HepG2 (cell line): ENCODE results near the gene IL17D. TPM values are rescaled to one million over a fixed set of nuclear protein-coding genes. Genes with fewer than 3 reads are reported as not detected.
A peak's percentile ranks its signal among the peaks of the same experiment; 100 is the strongest.

ENCODE experiments used
- CBX1 ChIP-seq: IDR thresholded peaks from one replicate; pipeline ENCODE4 v1.6.1; 2016; ENCODE audit warnings: antibody characterized with exemption, low read depth
- FOXC1 ChIP-seq: sonication (generic); formaldehyde crosslinking; IDR thresholded peaks from 2 replicates; pipeline ENCODE4 v1.8.0; 2022; ENCODE audit warnings: mild to moderate bottlenecking, missing genetic modification reagents, borderline replicate concordance
- HOXA5 ChIP-seq: sonication (generic); formaldehyde crosslinking; IDR thresholded peaks from 2 replicates; pipeline ENCODE4 v1.4.0; 2020; ENCODE audit warnings: missing genetic modification reagents
- MEF2D ChIP-seq: sonication (generic); formaldehyde crosslinking; IDR thresholded peaks from 2 replicates; pipeline ENCODE4 v1.5.1; 2020; ENCODE audit warnings: mild to moderate bottlenecking, missing genetic modification reagents
- SATB2 ChIP-seq: sonication (generic); formaldehyde crosslinking; IDR thresholded peaks from 2 replicates; pipeline ENCODE4 v1.5.0; 2020; ENCODE audit warnings: missing genetic modification reagents
- SMAD3 ChIP-seq: sonication (generic); formaldehyde crosslinking; IDR thresholded peaks from 2 replicates; pipeline ENCODE4 v1.4.0; 2020; ENCODE audit warnings: missing genetic modification reagents
- STAG1 ChIP-seq: sonication (generic); formaldehyde crosslinking; IDR thresholded peaks from 2 replicates; pipeline ENCODE4 v1.4.0; 2020; ENCODE audit warnings: missing genetic modification reagents
- ZBTB20 ChIP-seq: sonication (generic); formaldehyde crosslinking; IDR thresholded peaks from 2 replicates; pipeline ENCODE4 v1.8.1; 2023; ENCODE audit warnings: missing genetic modification reagents, low read depth, mild to moderate bottlenecking, borderline replicate concordance
- ZNF253 ChIP-seq: sonication (generic); formaldehyde crosslinking; IDR thresholded peaks from 2 replicates; pipeline ENCODE4 v1.8.0; 2022; ENCODE audit warnings: mild to moderate bottlenecking, missing genetic modification reagents, borderline replicate concordance
- ZNF264 ChIP-seq: sonication (generic); formaldehyde crosslinking; IDR thresholded peaks from 2 replicates; pipeline ENCODE4 v1.4.0; 2020; ENCODE audit warnings: missing genetic modification reagents
- ZNF331 ChIP-seq: sonication (generic); formaldehyde crosslinking; IDR thresholded peaks from 2 replicates; pipeline ENCODE4 v1.4.0; 2020; ENCODE audit warnings: missing genetic modification reagents
- ZNF510 ChIP-seq: sonication (generic); formaldehyde crosslinking; IDR thresholded peaks from 2 replicates; pipeline ENCODE4 v1.4.0; 2020; ENCODE audit warnings: low read depth, mild to moderate bottlenecking, missing genetic modification reagents
- polyA plus RNA-seq, 8 experiments: library from polyadenylated mRNA; depleted of rRNA in 3 of 8; stranded (reverse) in 7 of 8; unstranded in 1 of 8; fragments of >200 nt; fragmentation: Illumina TruSeq in 4 of 8; extraction: Trizol in 4 of 8; gene quantifications; 2 replicates each; pipeline versions ENCODE4 v1.2.1 to v1.2.3, GENCODE V29; 2011 to 2016; ENCODE audit warnings: low read depth in 4 of 8, missing spikeins in 1 of 8, mixed read lengths in 1 of 8; ENCODE audit not compliant: insufficient read depth in 1 of 8
- total RNA-seq, 5 experiments: library from RNA; depleted of rRNA; stranded (reverse); fragments of >200 nt; fragmentation: Illumina TruSeq; extraction: Trizol; gene quantifications; 2 replicates each; pipeline ENCODE4 v1.2.3, GENCODE V29; 2016; ENCODE audit warnings: low read depth in 1 of 5
- TF ChIP-seq, protein P1 (sequence below): sonication (generic); formaldehyde crosslinking; conservative IDR thresholded peaks from 2 replicates; pipeline ENCODE4 v1.8.0; 2022; ENCODE audit warnings: low read depth, missing genetic modification reagents
- TF ChIP-seq, protein P2 (sequence below): IDR thresholded peaks from 2 replicates; pipeline ENCODE4 v1.6.1; 2016; ENCODE audit warnings: low read depth, missing genetic modification reagents, missing compliant biosample characterization
- TF ChIP-seq, protein P3 (sequence below): sonication (generic); formaldehyde crosslinking; IDR thresholded peaks from 2 replicates; pipeline ENCODE4 v1.4.0; 2020; ENCODE audit warnings: missing genetic modification reagents
- TF ChIP-seq, protein P4 (sequence below): sonication (generic); formaldehyde crosslinking; IDR thresholded peaks from 2 replicates; pipeline ENCODE4 v1.5.1; 2020; ENCODE audit warnings: missing genetic modification reagents, mild to moderate bottlenecking, borderline replicate concordance
- TF ChIP-seq, protein P5 (sequence below): sonication (generic); formaldehyde crosslinking; IDR thresholded peaks from 2 replicates; pipeline ENCODE4 v1.9.0; 2022; ENCODE audit warnings: low read depth, missing genetic modification reagents

The IL17D gene
- total and polyA plus RNA-seq, 2 of the 13 experiments (the other 11 are each of a cell fraction or from before 2014, with no cell fraction given), result 1.1 to 2.2 TPM

DNA sequence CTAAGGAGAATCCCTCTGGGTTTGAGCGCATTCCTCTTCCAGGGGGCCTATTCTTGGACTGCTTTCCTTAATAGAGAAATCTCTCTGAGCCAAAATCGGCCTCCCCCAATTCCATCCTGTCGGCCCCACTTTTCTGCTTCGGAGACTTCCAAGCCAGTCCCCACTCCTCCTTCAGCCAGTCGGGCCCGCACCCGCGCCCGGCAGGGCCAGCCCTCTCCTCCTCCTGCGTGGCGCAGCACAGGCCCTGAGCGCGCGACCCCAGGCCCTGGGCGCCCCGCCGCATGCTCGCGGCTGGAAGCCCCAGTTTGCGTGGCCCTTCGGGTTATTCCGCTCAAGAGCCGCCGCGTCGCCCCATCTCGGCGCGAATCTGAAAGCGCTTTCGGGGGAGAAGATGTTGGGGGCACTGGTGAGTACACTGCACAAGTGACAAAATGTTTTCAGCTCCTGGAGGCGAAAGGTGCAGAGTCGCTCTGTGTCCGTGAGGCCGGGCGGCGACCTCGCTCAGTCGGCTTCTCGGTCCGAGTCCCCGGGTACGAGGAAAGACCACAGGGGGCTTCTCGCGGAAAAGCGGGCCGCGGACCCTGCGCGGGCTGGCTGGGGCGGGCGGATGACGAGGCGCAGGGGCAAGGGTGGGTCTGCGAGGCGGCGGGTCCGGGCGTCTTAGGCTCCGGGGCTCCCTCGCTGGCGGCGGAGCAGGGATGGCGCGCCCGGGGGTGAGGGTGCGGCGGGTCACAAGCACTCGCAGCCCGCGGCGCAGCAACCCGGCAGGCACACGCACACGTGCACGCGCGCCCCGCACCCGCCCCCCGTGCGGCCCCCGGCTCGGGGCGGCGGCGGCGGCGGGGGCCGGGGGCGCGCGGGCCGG lies at the start of gene IL17D (continued):
- TF ChIP-seq, protein P1, sequence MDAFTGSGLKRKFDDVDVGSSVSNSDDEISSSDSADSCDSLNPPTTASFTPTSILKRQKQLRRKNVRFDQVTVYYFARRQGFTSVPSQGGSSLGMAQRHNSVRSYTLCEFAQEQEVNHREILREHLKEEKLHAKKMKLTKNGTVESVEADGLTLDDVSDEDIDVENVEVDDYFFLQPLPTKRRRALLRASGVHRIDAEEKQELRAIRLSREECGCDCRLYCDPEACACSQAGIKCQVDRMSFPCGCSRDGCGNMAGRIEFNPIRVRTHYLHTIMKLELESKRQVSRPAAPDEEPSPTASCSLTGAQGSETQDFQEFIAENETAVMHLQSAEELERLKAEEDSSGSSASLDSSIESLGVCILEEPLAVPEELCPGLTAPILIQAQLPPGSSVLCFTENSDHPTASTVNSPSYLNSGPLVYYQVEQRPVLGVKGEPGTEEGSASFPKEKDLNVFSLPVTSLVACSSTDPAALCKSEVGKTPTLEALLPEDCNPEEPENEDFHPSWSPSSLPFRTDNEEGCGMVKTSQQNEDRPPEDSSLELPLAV (CRISPR knock-in tag), result no peak
- TF ChIP-seq SMAD3 (CRISPR knock-in tag) (no peak), ZBTB20 (CRISPR knock-in tag) (no peak), ZNF331 (no peak), SATB2 (CRISPR knock-in tag) (no peak), CBX1 (no peak), ZNF264 (CRISPR knock-in tag) (no peak), HOXA5 (no peak), MEF2D (no peak), ZNF510 (no peak), STAG1 (CRISPR knock-in tag) (no peak), FOXC1 (CRISPR knock-in tag) (no peak; the same call in 1 of the 2 replicates), ZNF253 (CRISPR knock-in tag) (no peak)
- TF ChIP-seq, protein P2, sequence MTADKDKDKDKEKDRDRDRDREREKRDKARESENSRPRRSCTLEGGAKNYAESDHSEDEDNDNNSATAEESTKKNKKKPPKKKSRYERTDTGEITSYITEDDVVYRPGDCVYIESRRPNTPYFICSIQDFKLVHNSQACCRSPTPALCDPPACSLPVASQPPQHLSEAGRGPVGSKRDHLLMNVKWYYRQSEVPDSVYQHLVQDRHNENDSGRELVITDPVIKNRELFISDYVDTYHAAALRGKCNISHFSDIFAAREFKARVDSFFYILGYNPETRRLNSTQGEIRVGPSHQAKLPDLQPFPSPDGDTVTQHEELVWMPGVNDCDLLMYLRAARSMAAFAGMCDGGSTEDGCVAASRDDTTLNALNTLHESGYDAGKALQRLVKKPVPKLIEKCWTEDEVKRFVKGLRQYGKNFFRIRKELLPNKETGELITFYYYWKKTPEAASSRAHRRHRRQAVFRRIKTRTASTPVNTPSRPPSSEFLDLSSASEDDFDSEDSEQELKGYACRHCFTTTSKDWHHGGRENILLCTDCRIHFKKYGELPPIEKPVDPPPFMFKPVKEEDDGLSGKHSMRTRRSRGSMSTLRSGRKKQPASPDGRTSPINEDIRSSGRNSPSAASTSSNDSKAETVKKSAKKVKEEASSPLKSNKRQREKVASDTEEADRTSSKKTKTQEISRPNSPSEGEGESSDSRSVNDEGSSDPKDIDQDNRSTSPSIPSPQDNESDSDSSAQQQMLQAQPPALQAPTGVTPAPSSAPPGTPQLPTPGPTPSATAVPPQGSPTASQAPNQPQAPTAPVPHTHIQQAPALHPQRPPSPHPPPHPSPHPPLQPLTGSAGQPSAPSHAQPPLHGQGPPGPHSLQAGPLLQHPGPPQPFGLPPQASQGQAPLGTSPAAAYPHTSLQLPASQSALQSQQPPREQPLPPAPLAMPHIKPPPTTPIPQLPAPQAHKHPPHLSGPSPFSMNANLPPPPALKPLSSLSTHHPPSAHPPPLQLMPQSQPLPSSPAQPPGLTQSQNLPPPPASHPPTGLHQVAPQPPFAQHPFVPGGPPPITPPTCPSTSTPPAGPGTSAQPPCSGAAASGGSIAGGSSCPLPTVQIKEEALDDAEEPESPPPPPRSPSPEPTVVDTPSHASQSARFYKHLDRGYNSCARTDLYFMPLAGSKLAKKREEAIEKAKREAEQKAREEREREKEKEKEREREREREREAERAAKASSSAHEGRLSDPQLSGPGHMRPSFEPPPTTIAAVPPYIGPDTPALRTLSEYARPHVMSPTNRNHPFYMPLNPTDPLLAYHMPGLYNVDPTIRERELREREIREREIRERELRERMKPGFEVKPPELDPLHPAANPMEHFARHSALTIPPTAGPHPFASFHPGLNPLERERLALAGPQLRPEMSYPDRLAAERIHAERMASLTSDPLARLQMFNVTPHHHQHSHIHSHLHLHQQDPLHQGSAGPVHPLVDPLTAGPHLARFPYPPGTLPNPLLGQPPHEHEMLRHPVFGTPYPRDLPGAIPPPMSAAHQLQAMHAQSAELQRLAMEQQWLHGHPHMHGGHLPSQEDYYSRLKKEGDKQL (CRISPR knock-in tag), result no peak
- TF ChIP-seq, protein P3, sequence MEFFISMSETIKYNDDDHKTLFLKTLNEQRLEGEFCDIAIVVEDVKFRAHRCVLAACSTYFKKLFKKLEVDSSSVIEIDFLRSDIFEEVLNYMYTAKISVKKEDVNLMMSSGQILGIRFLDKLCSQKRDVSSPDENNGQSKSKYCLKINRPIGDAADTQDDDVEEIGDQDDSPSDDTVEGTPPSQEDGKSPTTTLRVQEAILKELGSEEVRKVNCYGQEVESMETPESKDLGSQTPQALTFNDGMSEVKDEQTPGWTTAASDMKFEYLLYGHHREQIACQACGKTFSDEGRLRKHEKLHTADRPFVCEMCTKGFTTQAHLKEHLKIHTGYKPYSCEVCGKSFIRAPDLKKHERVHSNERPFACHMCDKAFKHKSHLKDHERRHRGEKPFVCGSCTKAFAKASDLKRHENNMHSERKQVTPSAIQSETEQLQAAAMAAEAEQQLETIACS, result peak; percentile 68; the same call in 1 of the 2 replicates
- TF ChIP-seq, protein P4, sequence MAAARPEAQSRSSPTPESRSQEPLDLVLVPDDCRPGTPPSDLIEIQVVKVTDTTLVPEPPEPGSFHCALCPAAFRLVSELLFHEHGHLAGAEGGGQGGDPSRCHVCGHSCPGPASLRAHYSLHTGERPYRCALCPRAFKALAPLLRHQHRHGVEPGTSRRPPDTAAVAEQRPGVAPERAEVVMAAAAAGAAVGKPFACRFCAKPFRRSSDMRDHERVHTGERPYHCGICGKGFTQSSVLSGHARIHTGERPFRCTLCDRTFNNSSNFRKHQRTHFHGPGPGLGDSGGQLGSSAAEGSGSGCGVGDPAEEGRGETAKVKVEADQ (CRISPR knock-in tag), result no peak
- TF ChIP-seq, protein P5, sequence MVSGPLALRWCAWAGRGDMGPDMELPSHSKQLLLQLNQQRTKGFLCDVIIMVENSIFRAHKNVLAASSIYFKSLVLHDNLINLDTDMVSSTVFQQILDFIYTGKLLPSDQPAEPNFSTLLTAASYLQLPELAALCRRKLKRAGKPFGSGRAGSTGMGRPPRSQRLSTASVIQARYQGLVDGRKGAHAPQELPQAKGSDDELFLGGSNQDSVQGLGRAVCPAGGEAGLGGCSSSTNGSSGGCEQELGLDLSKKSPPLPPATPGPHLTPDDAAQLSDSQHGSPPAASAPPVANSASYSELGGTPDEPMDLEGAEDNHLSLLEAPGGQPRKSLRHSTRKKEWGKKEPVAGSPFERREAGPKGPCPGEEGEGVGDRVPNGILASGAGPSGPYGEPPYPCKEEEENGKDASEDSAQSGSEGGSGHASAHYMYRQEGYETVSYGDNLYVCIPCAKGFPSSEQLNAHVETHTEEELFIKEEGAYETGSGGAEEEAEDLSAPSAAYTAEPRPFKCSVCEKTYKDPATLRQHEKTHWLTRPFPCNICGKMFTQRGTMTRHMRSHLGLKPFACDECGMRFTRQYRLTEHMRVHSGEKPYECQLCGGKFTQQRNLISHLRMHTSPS (CRISPR knock-in tag), result no peak
